ENCODE measurements around the gene SECISBP2.

Gene SECISBP2

GRCh38 chr9:89378541-89378940, 60.2 kb downstream of the SECISBP2 start:
- H3K4me3 ChIP-seq (ENCODE audit: low read length): no peak overlapping the region
- no peak for DNase-seq (ENCODE audit: low read depth)
- TF ChIP-seq, protein P1, sequence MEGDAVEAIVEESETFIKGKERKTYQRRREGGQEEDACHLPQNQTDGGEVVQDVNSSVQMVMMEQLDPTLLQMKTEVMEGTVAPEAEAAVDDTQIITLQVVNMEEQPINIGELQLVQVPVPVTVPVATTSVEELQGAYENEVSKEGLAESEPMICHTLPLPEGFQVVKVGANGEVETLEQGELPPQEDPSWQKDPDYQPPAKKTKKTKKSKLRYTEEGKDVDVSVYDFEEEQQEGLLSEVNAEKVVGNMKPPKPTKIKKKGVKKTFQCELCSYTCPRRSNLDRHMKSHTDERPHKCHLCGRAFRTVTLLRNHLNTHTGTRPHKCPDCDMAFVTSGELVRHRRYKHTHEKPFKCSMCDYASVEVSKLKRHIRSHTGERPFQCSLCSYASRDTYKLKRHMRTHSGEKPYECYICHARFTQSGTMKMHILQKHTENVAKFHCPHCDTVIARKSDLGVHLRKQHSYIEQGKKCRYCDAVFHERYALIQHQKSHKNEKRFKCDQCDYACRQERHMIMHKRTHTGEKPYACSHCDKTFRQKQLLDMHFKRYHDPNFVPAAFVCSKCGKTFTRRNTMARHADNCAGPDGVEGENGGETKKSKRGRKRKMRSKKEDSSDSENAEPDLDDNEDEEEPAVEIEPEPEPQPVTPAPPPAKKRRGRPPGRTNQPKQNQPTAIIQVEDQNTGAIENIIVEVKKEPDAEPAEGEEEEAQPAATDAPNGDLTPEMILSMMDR (conservative IDR thresholded peaks at IDR 0.05; ENCODE audit: low read length): no peak

- TF ChIP-seq, protein P1 (conservative IDR thresholded peaks at IDR 0.05; ENCODE audit: low read length): no peak
- no peak for DNase-seq (ENCODE audit: low read depth)
- no peak overlapping the region for H3K4me3 ChIP-seq (ENCODE audit: low read length)
Measured at GRCh38 chr9:89379031-89379430, 60.7 kb downstream of the SECISBP2 start.

DNA sequence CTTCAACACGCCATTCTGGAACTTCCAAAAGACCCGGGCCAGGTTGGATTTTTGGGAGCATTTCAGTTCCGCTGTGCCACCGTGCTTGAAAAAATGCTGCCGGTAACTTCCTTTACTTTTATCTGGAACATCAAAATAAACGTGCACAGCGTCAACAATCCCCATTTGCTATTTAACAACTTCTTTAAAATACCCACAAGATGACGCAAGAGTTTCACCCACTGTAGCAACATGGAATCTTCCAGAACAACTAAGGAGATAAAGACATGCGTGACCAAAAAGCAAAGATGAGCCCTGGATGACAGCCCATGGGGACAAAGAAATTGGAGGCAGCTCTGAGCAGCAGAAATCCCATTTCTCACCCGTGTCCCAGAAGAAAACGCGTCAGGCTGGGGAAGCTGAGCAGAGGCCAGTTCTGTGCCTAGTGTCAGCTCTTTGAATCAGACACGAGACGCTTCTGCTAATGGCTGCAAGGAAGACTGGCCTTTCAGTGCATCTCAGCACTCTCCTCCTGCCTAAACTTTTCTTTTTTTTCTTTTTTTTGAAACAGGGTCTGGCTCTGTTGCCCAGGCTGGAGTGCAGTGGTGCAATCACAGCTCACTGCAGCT, 61.3 kb downstream of the SECISBP2 start:
- no peak for DNase-seq (ENCODE audit: low read depth)
- TF ChIP-seq, protein P1 (conservative IDR thresholded peaks at IDR 0.05; ENCODE audit: low read length): no peak
- no peak overlapping the region for H3K4me3 ChIP-seq (ENCODE audit: low read length)

DNA sequence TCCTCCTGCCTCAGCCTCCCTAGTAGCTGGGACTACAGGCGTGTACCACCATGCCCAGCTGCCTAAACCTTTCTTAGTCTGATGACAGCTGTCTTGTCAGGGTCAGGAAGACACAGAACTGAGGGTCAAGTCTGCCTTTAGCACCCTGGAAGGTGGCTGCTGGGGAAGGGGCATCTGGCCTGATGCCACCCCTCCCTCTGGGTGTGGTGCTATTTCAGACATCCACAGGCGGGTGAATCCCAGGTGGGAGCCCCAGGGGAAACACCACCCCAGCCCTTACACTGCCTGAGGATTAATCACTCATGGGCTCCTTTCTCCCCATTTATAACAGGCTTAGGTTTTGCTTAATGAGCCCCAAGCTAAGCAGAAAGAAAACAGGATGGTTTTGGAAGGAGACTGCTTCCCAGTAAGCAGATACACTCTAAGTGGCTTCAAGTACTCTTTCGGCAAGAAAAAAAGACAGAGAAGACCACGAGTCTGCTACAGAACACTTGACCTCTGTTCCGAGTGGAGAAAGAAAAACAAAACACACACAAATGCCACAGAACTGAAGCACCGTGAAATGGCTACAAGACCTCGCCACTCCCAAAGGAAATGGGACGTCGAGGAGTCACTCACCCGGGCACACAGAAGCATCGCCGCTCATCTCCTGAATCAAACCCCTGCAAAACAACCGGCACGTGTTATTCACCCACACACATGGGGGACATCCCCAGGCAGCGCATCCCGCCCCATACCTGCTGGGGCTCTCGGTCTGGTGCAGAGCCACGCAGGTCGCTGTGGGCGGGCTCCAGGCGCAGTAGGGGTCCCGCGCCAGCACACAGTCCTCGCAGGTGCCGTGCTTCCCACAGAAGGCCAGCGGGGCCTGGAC, 62.4 kb downstream of the SECISBP2 start:
- no peak for DNase-seq (ENCODE audit: low read depth)
- H3K4me3 ChIP-seq (ENCODE audit: low read length): no peak overlapping the region
- TF ChIP-seq, protein P1 (conservative IDR thresholded peaks at IDR 0.05; ENCODE audit: low read length): no peak

- H3K4me3 ChIP-seq (ENCODE audit: low read length): no peak overlapping the region
- no peak for DNase-seq (ENCODE audit: low read depth)
- TF ChIP-seq, protein P1 (conservative IDR thresholded peaks at IDR 0.05; ENCODE audit: low read length): no peak
Measured at GRCh38 chr9:89381308-89381609, 63.0 kb downstream of the SECISBP2 start.

DNA sequence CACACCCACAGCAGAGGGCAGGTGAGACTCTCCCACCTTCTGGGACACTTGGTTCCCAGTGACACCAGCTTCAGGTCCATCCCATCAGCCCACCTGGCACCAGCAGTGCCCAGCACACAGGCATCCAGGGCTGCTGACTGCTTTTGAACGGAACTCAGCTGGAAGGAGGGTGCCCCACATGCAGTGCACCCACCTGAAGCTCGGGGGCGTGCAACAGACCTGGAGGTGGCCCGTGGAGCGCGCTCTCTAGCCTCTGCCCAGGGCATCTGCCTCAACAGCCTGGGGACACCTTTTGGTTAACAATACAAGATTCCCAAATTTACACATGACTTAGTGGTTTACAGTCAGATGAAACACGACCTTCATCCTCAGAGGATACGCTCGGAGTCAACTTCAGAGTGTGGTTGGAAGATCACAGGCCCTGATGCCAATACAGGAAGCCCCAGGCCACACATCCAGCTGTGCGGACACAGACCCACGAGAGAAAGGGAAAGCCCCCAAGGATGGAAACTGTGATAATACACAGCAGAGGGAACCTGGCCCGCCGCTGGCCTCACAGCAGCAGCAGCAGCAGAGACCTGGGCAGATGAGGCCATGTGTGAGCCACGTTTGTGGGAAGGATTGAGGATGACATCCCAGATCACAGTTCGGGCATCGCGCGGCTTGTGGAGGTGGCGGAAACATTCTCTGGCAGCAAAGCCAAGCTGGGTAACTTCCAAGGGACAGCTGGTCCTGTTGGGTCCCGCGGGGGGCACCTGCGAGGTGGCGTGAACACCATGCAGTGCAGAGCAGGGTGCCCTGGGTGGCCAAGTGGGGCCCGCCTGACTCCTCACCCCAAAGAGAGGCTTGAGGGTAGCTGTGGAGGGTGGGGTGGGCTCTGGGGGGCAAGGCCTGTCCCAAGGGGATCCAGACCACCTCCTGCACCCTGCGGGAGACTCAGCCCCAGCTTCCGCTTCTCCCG, 64.0 kb downstream of the SECISBP2 start:
- DNase-seq (ENCODE audit: low read depth): no peak
- no peak overlapping the region for H3K4me3 ChIP-seq (ENCODE audit: low read length)
- TF ChIP-seq, protein P1 (conservative IDR thresholded peaks at IDR 0.05; ENCODE audit: low read length): no peak
